NCI-H1092 (cell line): Measurements from ENCODE around the gene MYO10.
"Not testable (repeated sequence)": the region's sequence is repeated elsewhere in the genome, so short reads cannot be mapped to it uniquely, and the experiment has no call there.

Experiments
- DNase-seq: peaks from one replicate; lab custom pipeline; 2025; lab: John Stamatoyannopoulos, UW

The MYO10 gene

DNA sequence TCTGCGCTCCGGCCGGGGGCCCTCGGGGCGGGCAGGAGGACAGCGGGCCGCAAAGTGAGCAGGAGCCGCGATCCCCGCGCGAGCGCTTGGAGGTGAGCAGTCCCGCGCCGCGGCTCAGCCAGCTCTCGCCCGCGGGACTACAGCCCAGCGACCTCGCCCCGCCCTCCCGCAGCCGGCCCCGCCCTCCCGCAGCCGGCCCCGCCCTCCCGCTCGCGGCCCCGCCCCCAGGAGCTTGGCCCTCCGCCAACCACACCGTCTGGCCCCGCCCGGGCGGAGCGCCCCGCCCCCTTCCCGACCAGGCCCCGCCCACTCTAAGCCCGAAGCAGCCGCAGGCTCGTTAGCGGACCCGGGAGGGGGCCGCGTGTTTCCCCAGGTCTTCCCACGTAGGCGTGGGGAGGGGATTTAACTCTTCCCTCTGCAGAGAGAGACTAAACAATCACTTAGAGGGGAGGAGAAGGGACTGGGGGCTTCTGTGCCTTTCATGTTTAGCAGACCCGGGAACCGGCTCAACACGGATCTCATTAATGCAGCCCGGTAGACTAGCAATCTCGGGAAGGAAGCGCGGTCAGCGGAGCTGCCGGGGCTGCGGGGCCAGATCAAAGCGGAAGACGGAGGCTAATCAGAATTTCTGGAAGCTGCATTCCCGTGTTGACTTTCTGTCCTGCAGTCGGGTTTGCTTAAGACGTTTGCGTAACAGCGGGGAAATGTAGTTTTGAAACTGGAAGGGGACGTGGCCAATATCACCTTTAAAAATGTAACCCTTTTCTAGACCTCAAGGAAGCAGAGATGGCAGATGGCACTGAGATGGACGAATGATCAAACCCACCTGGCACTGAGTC is at the start of gene MYO10:
MYO10 (minus strand) TSS at position 139 of the 839 bp plus-strand sequence. CDS start 480 bp downstream, outside the sequence.
- peak; percentile 62 for DNase-seq

GRCh38 chr5:16985304-16985703 is 49.2 kb upstream of the MYO10 start:
- DNase-seq: not testable (repeated sequence)

DNA sequence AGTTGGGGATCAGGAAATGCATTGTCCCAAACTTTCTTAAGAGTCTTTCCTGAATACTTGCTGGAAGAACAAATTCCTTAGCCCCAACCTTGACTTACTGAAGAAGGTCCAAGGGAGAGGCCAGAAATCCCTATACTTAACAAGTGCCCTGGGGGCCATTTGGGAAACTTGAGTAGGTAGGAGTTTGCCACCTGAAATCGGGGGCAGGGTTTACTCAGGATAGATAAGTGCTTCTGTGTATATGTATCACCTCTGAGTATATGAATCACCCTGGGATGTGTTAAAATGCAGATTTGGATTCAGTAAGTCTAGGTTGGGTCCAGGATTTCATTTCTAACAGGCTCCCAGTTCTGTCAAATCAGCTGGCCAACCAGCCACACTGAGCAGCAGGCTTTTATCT is 47.9 kb upstream of the MYO10 start:
- no peak for DNase-seq

DNA sequence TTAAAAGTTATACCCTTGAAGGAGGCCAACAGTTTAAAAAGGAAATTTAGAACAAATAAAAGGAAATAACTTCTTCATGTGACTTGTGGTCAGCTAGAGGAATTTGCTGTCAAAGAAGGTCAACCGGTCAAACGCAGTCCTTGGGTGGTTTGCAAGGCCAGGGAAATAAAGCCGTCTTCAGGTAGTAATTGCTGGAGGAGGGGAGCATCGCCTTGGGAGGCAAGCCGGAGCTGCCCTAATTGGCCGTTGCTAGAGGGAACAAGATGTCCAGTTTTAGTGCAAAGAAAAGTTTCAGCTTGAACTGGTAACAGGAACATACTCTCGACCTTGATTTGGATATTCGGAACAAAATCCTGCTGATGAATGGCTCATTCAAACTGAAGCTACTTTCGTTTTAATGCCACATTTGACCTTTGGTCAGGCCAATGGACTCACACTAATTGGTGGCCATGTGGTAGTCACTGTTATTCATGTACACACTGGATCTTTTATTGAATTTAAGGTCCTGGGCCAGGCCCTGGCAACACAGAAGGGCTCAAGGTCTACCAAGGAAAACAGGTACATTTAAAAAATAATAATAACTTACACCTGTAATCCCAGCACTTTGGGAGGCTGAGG is 47.0 kb upstream of the MYO10 start:
- DNase-seq: no peak

- no peak for DNase-seq
These were observed 45.6 kb upstream of the MYO10 start for GRCh38 chr5:16981700-16982099.

DNA sequence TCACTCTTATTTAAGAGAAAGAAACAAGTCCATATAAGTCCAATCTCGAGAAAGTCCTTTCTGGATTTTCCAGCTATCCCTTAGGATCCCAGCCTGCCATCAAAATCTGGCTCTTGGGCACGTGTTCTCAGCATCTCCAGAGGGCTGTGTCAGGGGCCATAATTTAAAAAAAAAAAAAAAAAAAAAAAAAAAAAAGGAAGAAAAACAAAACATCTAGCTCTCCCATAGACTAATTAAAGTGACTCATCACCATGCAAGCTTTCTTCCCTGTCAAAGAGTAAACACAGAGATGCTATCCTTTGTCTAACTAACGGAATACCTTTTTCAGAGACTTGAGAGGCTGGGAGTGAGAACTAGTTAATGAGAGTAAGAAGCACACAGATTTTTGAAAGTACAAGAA is 44.9 kb upstream of the MYO10 start:
- DNase-seq: no peak

GRCh38 chr5:16978296-16978695 is 42.2 kb upstream of the MYO10 start:
- DNase-seq: no peak

DNA sequence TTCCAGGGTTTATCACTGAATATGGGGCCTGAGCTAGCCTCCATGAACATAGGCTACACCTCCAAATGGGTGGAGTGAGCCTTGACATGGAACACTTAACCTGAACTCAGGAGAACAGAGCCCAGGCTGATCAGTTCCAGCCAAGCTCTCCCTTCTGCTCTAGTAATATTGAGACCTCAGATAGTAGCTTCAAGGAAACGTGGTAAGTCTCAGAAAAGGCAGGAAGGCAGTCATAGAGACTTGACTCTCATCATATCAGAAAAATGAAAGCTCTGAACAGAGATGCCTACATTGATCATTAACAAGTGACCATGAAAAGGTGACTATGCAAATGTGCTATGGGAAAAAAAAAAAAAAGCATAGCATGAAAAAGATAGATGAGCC is 40.5 kb upstream of the MYO10 start:
- DNase-seq: no peak

- DNase-seq: no peak
These were observed 40.0 kb upstream of the MYO10 start for GRCh38 chr5:16975950-16976624.

DNA sequence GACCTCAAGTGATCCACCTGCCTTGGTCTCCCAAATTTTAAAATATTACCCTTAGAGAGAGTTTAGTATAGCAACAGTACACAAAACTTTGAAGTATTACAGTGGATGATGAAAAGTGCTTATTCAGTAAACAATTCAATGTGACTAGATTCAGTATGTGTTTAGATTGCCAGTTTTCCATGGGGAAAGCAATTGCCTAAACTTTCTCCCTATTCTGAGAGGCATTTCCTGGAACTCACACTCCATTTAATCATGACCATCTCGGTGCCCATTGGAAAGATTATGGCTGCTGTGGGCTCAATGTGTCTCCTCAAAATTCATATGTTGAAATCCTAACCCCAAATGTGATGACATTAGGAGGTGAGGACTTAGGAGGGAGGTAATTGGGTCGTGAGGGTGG is 38.9 kb upstream of the MYO10 start:
- DNase-seq: no peak

- DNase-seq: no peak
These were observed 34.7 kb upstream of the MYO10 start for GRCh38 chr5:16970826-16971225.

DNA sequence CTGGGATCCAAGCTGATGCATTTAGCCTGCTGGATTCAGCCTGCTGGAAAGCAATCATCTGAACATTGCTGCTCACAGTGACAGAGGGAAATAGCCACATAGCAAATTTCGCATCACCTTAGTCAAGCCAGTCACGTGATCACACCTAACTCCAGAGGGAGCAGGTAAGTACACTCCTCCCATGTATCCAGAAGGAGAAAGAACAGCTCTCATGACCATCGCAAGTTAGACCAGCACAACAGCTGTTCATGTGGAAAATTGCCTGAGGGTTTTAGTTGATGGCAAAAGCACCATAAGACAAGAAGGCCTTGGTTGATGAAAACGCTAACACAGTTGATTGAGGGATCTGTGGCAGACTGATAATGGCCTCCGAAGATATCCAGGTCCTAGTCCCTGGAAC is 34.2 kb upstream of the MYO10 start:
- DNase-seq: no peak

DNA sequence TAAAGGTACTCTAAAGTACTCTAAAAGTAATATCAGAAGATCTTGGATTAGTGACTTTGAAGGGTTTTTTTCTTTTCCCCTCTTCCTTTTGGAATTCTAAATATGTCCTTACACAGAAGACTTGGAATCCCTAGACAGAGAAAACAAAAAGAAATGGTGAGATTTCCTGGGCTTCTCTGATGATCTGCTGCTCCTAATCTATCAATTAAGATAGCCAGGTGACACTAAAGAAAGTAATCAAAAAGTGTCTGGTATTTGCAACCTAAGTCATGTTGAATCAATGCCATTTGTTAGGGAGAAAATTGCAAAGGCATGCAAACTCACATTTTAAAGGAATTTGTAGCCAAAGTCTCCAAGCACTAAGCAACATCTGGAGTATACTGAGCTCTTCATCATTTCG is 29.5 kb upstream of the MYO10 start:
- no peak for DNase-seq

DNA sequence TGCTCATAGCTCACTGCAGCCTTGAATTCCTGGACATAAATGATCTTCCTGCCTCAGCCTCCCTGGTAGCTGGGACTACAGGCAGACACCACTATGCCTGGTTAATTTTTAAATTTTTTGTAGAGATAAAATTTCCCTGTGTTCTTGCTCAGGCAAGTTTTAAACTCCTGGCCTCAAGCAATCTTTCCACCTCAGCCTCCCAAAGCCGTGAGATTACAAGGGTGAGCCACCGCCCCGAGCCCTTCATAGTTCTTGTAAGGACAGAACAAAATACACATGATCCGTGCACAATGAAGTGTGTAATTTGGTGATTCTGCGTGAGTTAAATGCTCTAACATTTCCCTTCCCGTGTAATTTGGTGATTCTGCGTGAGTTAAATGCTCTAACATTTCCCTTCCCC is 27.7 kb upstream of the MYO10 start:
- DNase-seq: no peak

- DNase-seq: no peak
These were observed 25.0 kb upstream of the MYO10 start for GRCh38 chr5:16961131-16961530.

DNA sequence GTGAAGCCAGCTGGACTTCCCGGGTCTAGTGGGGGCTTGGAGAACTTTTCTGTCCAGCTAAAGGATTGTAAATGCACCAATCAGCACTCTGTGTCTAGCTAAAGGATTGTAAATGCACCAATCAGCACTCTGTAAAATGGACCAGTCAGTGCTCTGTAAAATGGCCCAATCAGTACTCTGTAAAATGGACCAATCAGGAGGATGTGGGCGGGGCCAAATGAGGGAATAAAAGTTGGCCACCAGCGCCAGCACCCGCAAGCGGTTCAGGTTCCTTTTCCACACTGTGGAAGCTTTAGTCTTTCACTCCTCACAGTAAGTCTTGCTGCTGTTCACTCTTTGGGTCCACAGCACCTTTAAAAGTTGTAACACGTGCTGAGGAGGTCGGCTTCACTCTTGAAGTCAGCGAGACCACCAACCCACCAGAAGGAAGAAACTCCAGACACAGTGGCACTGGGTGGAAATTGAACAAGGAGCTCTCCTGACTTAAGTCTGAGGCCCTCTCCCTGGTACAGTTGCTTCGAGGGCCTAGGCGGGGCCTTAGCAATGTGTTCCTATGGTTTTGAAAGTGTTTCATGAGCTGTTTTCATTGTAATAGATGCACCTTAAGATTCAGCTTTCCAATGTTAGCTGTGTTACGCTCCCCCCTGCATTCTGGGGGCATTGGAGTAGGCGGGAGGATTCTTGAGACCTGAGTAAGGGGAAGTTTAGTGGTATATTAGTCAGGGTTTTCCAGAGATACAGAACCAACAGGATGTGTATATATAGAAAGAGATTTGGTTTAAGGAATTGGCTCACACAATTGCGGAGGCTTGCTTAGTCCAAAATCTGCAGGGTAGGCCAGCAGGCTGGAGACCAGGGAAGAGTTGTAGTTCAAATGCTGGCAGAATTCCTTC is 21.5 kb upstream of the MYO10 start:
- DNase-seq: no peak

DNA sequence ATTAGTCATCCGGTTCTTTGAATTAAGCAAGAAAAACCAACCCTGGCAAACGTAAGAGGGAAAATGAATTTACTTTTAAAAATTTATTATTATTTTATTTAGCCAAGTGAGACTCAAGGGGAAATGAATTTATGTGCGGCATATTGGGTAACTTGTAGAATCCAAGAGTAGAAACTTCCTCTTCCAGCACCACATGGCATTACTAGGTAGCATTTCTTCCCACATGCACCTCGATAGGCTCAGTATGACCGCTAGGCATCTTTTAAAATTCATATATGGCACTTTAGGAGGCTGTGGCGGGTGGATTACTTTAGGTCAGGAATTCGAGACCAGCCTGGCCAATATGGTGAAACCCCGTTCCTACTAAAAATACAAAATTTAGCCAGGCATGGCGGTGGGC is 17.6 kb upstream of the MYO10 start:
- DNase-seq: no peak

DNA sequence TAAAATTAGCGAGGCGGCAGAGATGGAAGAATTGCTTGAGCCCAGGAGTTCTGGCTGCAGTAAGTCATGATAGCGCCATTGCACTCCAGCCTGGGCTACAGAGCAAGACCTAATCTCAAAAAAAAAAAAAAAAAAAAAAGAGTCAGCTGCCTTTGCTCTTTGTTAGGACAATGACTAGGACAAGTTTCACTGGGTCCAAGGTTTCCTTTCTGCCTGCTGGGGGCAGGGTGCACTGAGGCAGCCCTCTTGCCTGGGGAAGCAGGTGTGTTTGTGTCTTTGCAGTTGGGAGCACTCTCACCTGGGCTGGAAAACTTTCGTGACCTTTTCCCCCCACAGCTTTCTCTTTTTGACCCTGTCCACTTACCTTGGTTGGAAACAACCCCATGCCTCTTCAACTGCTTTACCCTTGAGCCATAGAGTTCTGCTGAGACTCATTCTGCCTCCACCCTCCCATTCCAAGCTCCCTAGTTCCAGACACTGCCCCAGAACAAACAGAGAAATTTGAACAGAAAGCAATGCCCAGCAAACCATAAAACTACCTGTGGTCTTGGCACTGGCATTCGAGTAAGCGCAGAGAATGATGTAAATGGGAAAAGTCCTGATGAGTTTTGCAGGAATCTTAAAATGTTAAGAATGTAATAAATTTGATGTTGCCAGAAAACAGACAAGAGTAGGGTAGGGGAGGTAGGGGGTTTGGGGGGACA is 17.0 kb upstream of the MYO10 start:
- DNase-seq: no peak

GRCh38 chr5:16946725-16947124 is 10.6 kb upstream of the MYO10 start:
- no peak for DNase-seq

DNA sequence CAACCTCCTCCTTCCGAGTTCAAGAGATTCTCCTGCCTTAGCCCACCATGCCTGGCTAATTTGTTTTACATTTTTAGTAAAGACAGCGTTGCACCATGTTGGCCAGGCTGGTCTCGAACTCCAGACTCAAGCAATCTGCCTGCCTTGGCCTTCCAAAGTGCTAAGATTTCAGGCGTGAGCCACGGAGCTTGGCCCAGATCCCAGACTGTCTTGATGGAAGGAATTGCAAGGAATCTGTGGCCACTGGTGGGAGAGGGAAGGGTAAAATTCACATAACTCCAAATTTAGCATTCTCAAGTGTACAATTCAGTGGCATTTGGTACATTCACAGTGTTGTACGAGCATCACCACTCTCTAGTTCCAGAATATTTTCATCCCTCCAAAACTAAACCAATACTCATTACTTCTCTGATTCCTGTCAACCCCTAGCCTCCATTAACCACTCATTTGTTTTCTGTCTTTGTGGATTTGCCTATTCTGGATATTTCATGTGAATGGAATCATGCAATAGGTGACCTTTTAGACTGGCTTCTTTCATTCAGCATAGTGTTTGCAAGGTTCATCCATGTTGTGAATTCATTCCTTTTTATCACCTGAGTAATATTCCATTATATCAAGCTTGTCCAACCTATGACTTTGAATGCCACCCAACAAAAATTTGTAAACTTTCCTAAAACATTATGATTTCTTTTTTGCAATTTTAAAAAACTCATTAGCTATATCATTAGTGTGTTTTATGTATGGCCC is 8.9 kb upstream of the MYO10 start:
- DNase-seq: no peak
